ENCODE data around the gene SMIM14.
"Not testable (repeated sequence)": the region's sequence is repeated elsewhere in the genome, so short reads cannot be mapped to it uniquely, and the experiment has no call there.

Gene SMIM14

GRCh38 chr4:39660045-39660444, 21.4 kb upstream of the SMIM14 start:
- no peak overlapping the region for H3K4me3 ChIP-seq (ENCODE audit: low read depth, low read length)
- peak; percentile 36 for DNase-seq (ENCODE audit: low read depth)
- TF ChIP-seq MAX (IDR thresholded peaks at IDR 0.05; ENCODE audit: low read depth, low read length) = no peak
- TF ChIP-seq, protein P1, sequence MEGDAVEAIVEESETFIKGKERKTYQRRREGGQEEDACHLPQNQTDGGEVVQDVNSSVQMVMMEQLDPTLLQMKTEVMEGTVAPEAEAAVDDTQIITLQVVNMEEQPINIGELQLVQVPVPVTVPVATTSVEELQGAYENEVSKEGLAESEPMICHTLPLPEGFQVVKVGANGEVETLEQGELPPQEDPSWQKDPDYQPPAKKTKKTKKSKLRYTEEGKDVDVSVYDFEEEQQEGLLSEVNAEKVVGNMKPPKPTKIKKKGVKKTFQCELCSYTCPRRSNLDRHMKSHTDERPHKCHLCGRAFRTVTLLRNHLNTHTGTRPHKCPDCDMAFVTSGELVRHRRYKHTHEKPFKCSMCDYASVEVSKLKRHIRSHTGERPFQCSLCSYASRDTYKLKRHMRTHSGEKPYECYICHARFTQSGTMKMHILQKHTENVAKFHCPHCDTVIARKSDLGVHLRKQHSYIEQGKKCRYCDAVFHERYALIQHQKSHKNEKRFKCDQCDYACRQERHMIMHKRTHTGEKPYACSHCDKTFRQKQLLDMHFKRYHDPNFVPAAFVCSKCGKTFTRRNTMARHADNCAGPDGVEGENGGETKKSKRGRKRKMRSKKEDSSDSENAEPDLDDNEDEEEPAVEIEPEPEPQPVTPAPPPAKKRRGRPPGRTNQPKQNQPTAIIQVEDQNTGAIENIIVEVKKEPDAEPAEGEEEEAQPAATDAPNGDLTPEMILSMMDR (IDR thresholded peaks at IDR 0.05; ENCODE audit: low read depth, low read length) = no peak

DNA sequence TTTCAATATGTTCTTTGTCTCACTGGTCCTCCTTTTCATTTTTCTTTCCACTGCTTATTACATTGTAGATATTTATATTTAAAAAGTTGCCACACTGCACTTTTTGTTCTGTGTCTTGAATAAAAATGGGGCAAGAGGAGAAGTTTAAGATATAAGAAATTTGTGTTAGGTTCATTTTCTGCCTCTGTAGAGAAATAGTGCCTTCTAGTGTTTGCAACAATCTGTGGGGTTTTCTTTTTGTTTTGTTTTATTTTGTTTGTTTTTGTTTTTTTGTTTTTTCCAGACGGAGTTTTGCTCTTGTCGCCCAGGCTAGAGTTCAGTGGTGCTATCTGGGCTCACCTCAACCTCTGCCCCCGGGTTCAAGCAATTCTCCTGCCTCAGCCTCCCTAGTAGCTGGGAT, 20.1 kb upstream of the SMIM14 start:
- DNase-seq (ENCODE audit: low read depth) = no peak
- H3K4me3 ChIP-seq (ENCODE audit: low read depth, low read length) = no peak overlapping the region
- TF ChIP-seq MYC (IDR thresholded peaks at IDR 0.05; ENCODE audit: low read depth, low read length) = no peak
- TF ChIP-seq, protein P1 (IDR thresholded peaks at IDR 0.05; ENCODE audit: low read depth, low read length) = peak; percentile 7

- no peak overlapping the region for H3K4me3 ChIP-seq (ENCODE audit: low read depth, low read length)
- no peak for DNase-seq (ENCODE audit: low read depth)
- TF ChIP-seq MYC (IDR thresholded peaks at IDR 0.05; ENCODE audit: low read depth, low read length) = no peak
- TF ChIP-seq MAX (IDR thresholded peaks at IDR 0.05; ENCODE audit: low read depth, low read length) = no peak
- TF ChIP-seq POLR2A (IDR thresholded peaks at IDR 0.05; ENCODE audit: extremely low read depth, insufficient read length) = no peak
- TF ChIP-seq, protein P1 (IDR thresholded peaks at IDR 0.05; ENCODE audit: low read depth, low read length) = no peak
Observed at GRCh38 chr4:39657465-39657864, 18.8 kb upstream of the SMIM14 start.

- not testable (repeated sequence) for DNase-seq (ENCODE audit: low read depth)
Observed at GRCh38 chr4:39656638-39657037, 18.0 kb upstream of the SMIM14 start.

GRCh38 chr4:39655876-39656275, 17.2 kb upstream of the SMIM14 start:
- no peak for DNase-seq (ENCODE audit: low read depth)
- no peak for TF ChIP-seq MAX (IDR thresholded peaks at IDR 0.05; ENCODE audit: low read depth, low read length)
- no peak overlapping the region for H3K4me3 ChIP-seq (ENCODE audit: low read depth, low read length)

More at GRCh38 chr4:39656638-39657037, 18.0 kb upstream of the SMIM14 start:
- H3K4me3 ChIP-seq (ENCODE audit: low read depth, low read length) = not testable (repeated sequence)

DNA sequence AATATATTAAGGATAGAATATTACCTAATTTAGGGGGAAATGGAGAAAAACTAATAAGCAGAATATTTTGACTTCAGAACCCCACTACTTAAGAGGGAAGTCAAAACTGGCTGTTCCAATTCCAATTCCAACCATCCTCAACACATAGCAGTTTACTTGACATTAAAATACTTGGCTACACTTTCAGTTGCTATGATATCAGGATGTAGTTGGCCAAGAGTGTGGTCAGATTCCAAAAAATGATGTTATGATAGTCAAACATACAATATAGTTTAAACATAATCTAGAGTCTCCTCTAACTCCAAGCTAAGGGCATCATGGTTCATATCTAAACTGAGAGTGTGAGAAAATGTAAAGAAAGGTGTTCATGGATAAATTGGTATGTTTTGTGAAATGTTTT, 16.5 kb upstream of the SMIM14 start:
- DNase-seq (ENCODE audit: low read depth) = no peak
- no peak for TF ChIP-seq MYC (IDR thresholded peaks at IDR 0.05; ENCODE audit: low read depth, low read length)
- TF ChIP-seq MAX (IDR thresholded peaks at IDR 0.05; ENCODE audit: low read depth, low read length) = no peak
- no peak overlapping the region for H3K4me3 ChIP-seq (ENCODE audit: low read depth, low read length)

- not testable (repeated sequence) for H3K4me3 ChIP-seq (ENCODE audit: low read depth, low read length); DNase-seq (ENCODE audit: low read depth)
Observed at GRCh38 chr4:39651586-39651985, 12.9 kb upstream of the SMIM14 start.

DNA sequence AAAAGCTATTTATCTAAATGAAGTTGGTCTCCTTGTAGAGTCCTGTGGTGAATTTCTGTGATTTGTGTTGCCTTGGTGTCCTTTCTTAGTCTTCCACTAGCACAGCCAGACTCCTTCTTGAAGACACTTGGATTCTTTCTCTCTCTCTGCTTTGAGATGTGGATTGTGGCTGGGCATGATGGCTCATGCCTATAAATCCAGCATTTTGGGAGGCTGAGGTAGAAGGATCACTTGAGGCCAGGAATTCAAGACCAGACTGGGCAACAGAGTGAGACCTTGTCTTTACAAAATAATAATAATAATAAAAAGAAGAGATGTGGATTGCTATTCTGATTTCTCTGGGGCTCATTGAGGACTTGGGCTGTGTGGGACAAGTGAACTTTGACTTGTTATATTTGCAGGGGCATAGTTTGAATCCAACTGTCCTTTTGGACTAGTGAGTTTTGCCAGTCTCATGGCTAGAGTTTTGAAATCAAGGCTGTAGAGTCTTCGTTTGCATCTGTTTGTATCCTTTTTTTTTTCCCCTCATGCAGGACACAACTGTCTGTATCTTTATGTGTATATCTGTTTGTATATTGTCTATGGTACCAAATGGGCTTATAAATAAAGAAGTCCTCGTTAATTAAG, 11.1 kb upstream of the SMIM14 start:
- no peak for TF ChIP-seq POLR2A (IDR thresholded peaks at IDR 0.05; ENCODE audit: extremely low read depth, insufficient read length)
- TF ChIP-seq, protein P1 (IDR thresholded peaks at IDR 0.05; ENCODE audit: low read depth, low read length) = no peak
- no peak for TF ChIP-seq MYC (IDR thresholded peaks at IDR 0.05; ENCODE audit: low read depth, low read length)
- no peak for TF ChIP-seq MAX (IDR thresholded peaks at IDR 0.05; ENCODE audit: low read depth, low read length)
- DNase-seq (ENCODE audit: low read depth) = no peak
- no peak overlapping the region for H3K4me3 ChIP-seq (ENCODE audit: low read depth, low read length)
